ENCODE data around the gene AANAT. TPM values are rescaled to one million over a fixed set of nuclear protein-coding genes. Genes with fewer than 3 reads are reported as not detected.
A peak's percentile ranks its signal among the peaks of the same experiment; 100 is the strongest.

AANAT gene
- total RNA-seq, 3 donors from 2014 or later: not detected

DNA sequence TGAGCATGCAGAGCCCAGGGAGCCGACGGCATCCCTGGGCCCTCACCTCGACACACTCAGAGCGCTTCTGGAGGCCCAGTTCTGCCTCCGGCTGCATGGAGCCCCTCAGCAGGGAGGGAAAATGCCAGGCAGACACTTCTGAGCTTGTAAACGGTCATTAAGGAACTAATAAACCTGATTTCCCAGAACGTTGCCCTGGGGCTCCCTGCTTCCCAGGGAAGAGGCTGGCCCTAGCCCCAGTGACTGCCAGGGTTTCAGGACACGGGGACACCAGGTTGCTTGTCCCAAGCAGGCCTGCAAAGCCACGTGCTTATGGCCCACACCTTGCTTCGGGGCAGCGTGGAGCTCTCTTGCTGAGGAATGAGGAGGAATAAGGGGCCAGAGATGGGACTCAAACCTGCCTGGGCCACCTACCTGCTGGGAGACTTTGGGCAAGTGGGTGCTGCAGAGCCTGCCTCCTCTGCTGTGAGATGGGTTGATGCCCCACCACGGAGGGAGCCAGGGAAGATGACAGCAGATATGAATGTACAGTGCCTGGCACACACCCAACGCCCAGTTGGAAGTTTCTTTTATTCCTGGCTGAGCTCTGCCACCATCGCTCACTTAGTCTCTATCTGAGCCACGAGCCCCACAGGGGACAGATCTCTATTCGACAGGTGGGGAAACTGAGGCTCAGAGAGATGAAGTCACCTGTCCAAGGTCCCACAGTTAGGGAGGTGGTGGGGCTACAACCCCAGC, 28.4 kb downstream of the AANAT start:
- Histone ChIP-seq H3K4me1 (peaks cover 9 to 27% of the 10 kb centered on the region in 2 donors), H3K27me3 (no peaks in the 10 kb centered on the region), H3K36me3 (no peaks in the 10 kb centered on the region), H3K4me3 (no peak overlapping the region), H3K9me3 (no peaks in the 10 kb centered on the region), H3K27ac (no peak overlapping the region)
- TF ChIP-seq CTCF (IDR thresholded peaks at IDR 0.05) (no peak), POLR2AphosphoS5 (IDR thresholded peaks at IDR 0.05) (no peak), POLR2A (IDR thresholded peaks at IDR 0.05) (no peak)
- no peak for DNase-seq (ENCODE audit: low spot score in 2 of 2)
- intact Hi-C loops (cut with DNase I; ENCODE audit: low total_unique reads): no loop called here

DNA sequence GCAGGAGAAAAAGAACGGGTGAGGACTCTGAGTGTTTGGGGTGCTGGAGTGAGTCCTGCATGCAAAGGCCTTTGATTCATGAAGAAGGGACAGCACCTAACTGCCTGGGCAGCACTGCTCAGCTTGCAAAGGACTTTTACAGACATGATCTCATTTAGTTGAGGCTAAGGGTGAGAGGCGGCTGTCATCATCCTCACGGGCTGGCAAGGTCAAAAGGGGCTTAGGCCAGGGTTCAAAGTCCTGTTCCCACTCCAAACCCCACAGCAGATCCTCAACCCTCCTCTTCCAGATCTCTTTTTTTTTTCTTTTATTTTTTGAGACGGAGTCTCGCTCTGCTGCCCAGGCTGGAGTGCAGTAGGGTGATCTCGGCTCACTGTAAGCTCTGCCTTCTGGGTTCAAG, 29.1 kb downstream of the AANAT start:
- Histone ChIP-seq H3K36me3 (no peaks in the 10 kb centered on the region), H3K4me3 (no peak overlapping the region), H3K27me3 (no peaks in the 10 kb centered on the region), H3K27ac (no peak overlapping the region), H3K9me3 (no peaks in the 10 kb centered on the region), H3K4me1 (peaks cover 9 to 27% of the 10 kb centered on the region in 2 donors)
- intact Hi-C loops (cut with DNase I; ENCODE audit: low total_unique reads): no loop called here
- no peak for TF ChIP-seq POLR2A (IDR thresholded peaks at IDR 0.05)
- no peak for TF ChIP-seq POLR2AphosphoS5 (IDR thresholded peaks at IDR 0.05)
- no peak for TF ChIP-seq CTCF (IDR thresholded peaks at IDR 0.05)
- DNase-seq (ENCODE audit: low spot score in 2 of 2): no peak

GRCh38 chr17:76497699-76497978, 30.2 kb downstream of the AANAT start:
- H3K4me1 ChIP-seq: peaks cover 9 to 27% of the 10 kb centered on the region in 2 donors
- intact Hi-C loops (cut with DNase I; ENCODE audit: low total_unique reads): no loop called here
- no peak for TF ChIP-seq POLR2A (IDR thresholded peaks at IDR 0.05)
- no peak for TF ChIP-seq POLR2AphosphoS5 (IDR thresholded peaks at IDR 0.05)
- TF ChIP-seq CTCF (IDR thresholded peaks at IDR 0.05): no peak

DNA sequence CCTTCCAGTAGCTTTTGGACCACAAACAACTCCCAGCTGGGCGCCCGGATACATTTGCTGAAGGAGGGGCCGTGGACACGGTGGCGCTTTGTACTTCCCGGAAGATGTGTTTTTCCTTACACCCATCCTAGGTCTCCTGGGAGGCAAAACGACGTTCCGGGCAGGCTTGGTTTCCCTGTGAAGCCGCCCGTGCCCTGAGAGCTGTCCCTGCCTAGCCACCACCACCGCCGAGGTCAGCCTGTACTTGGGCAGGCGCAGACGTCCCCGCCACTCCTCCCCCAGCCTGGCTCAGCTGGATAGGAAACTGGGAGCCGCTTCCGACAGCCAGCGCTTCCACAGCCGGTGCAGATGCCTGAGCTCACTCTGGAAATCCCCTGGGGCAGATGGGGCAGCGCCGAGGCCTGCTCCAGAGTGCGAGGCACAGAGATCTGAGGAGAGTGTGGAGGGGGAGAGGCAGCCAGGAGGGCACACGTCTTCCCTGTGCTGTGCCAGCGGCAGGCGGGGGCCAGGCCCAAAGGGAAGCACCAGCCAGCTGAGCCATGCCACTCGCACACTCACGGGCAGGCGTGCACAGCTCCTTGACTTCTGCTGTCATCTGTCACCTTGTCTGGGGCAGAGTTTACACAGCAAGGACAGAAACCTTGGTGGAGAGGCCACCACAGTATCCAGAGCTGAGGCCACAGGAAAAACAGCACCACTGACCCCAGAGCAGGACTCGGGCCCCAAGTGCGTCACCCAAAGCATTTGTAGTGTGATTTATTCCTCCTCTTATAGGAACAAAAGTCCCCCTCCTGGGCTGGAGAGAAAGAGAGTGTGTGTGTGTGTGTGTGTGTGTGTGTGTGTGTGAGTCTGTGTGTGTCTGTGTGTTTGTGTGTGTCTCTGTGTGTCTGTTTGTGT, 30.8 kb downstream of the AANAT start:
- no peaks in the 10 kb centered on the region for H3K36me3 ChIP-seq
- intact Hi-C loops (cut with DNase I; ENCODE audit: low total_unique reads): no loop called here
- TF ChIP-seq CTCF (IDR thresholded peaks at IDR 0.05) (no peak), POLR2A (IDR thresholded peaks at IDR 0.05) (no peak), POLR2AphosphoS5 (IDR thresholded peaks at IDR 0.05) (no peak)
- peak; percentile 65 to 74 for DNase-seq (ENCODE audit: low spot score in 2 of 2)
- peaks cover 9 to 23% of the 10 kb centered on the region in 2 donors for H3K4me1 ChIP-seq
- peak overlapping the region; percentile 10 to 49 (median 29) for H3K4me3 ChIP-seq
- H3K9me3 ChIP-seq: no peaks in the 10 kb centered on the region
- peak overlapping the region; percentile 68 to 72 for H3K27ac ChIP-seq
- no peaks in the 10 kb centered on the region for H3K27me3 ChIP-seq

More at GRCh38 chr17:76497699-76497978, 30.2 kb downstream of the AANAT start:
- DNase-seq (ENCODE audit: low spot score in 2 of 2): no peak
- Histone ChIP-seq H3K27ac (peak overlapping the region; percentile 68 to 72), H3K36me3 (no peaks in the 10 kb centered on the region), H3K27me3 (no peaks in the 10 kb centered on the region), H3K4me3 (peak overlapping the region; percentile 10 to 49 (median 29)), H3K9me3 (no peaks in the 10 kb centered on the region)

DNA sequence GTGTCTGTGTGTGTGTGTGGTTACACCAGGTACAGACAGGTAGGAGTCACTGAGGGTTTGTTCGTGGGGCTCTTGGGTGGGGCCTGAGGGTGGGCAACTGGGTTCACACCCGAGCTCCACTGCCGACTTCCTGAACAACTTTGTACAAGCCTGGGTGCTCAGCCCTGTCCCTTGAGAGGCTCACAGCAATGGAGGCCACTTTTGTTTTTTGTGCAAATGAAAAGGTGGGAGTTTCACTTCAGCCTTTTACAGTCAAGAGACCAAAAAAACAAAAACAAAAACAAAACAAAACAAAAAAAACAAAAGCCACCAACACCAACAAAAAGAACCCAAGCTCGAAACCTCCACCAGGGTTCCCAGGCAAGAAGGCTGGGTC, 31.5 kb downstream of the AANAT start:
- intact Hi-C loops (cut with DNase I; ENCODE audit: low total_unique reads): no loop called here
- Histone ChIP-seq H3K27me3 (no peaks in the 10 kb centered on the region), H3K4me3 (peak overlapping the region; percentile 49 to 71 (median 67)), H3K36me3 (no peaks in the 10 kb centered on the region), H3K9me3 (no peaks in the 10 kb centered on the region), H3K27ac (peak overlapping the region; percentile 72 to 73), H3K4me1 (peaks cover 9 to 20% of the 10 kb centered on the region in 2 donors)
- no peak for TF ChIP-seq POLR2AphosphoS5 (IDR thresholded peaks at IDR 0.05)
- no peak for TF ChIP-seq CTCF (IDR thresholded peaks at IDR 0.05)
- no peak for TF ChIP-seq POLR2A (IDR thresholded peaks at IDR 0.05)
- DNase-seq (ENCODE audit: low spot score in 2 of 2): no peak
